Thyroid gland (tissue), 4 donors: ENCODE measurements around the gene SEMA6B.

Source experiments
- POLR2A ChIP-seq, 2 donors: fragments of 450-650 bp; IDR thresholded peaks; one replicate each; pipeline ENCODE4 v1.6.1; 2017; ENCODE audit warnings: antibody characterized with exemption in 2 of 2, mild to moderate bottlenecking in 2 of 2, moderate library complexity in 1 of 2
- TF ChIP-seq, protein P1 (sequence below), 6 experiments: fragments of 200-600 bp in 3 of 6; fragments of 450-650 bp in 3 of 6; sonication (generic) in 3 of 6; IDR thresholded peaks; one replicate each; pipeline ENCODE4 v1.5.1; 2016 to 2019; ENCODE audit warnings: antibody characterized with exemption in 6 of 6, mild to moderate bottlenecking in 2 of 6, inconsistent platforms in 1 of 6, moderate library complexity in 1 of 6

DNA sequence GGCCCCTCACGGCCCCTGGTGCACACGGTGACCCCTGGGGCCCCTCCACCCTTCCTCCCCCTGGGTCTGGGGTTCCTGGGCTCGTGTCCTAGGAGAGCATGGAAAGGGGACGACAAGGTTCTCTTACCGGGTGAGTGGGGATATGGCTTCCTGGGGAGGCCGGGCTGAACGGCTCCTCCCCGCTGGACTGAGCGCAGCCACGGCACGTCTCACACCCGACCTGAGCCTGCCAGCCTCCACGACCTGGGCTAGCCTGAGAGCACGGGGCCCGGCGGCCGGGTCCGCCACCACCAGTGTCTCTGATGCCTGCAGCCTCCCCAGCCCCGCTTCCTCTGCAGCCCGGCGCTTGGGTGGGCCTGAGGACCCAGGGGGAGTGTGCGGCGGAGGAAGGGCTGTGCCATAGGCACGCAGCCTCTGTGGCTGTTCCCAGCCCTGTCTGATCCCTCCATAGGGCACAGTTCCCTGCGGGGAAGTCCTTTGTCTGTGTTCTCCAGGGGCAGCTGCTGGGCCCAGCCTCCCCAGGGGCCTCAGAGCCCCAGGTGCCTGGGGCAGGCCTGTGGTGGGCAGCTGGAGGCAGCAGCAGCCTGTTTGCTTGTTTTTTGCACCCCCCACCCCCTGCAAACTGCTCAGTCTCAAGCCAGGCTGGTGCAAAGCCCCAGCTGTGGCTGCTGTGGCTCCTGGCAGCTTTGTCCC, 56.2 kb downstream of the SEMA6B start:
- no peak for TF ChIP-seq POLR2A (IDR thresholded peaks at IDR 0.05)
- TF ChIP-seq, protein P1, sequence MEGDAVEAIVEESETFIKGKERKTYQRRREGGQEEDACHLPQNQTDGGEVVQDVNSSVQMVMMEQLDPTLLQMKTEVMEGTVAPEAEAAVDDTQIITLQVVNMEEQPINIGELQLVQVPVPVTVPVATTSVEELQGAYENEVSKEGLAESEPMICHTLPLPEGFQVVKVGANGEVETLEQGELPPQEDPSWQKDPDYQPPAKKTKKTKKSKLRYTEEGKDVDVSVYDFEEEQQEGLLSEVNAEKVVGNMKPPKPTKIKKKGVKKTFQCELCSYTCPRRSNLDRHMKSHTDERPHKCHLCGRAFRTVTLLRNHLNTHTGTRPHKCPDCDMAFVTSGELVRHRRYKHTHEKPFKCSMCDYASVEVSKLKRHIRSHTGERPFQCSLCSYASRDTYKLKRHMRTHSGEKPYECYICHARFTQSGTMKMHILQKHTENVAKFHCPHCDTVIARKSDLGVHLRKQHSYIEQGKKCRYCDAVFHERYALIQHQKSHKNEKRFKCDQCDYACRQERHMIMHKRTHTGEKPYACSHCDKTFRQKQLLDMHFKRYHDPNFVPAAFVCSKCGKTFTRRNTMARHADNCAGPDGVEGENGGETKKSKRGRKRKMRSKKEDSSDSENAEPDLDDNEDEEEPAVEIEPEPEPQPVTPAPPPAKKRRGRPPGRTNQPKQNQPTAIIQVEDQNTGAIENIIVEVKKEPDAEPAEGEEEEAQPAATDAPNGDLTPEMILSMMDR (IDR thresholded peaks at IDR 0.05) = no peak
